Lower lobe of right lung (tissue), 2 donors: ENCODE data around the gene ZW10. TPM values are rescaled to one million over a fixed set of nuclear protein-coding genes. Genes with fewer than 3 reads are reported as not detected.
A peak's percentile ranks its signal among the peaks of the same experiment; 100 is the strongest.

ENCODE experiments used
- ATAC-seq, 2 donors: fragments of 200-7000 bp; cut with Tn5 transposase; one replicate each; pipeline ENCODE4 v1.9.1; 2020 to 2022; ENCODE audit warnings: mild to moderate bottlenecking in 2 of 2, moderate library complexity in 2 of 2
- DNase-seq: peaks from one replicate; pipeline ENCODE4 v3.0.0-alpha.2; 2020
- H3K27ac ChIP-seq: fragments of 200-600 bp; one replicate; pipeline ENCODE4 v1.8.0; 2022
- H3K27me3 ChIP-seq: fragments of 200-600 bp; one replicate; pipeline ENCODE4 v1.8.0; 2022; ENCODE audit warnings: low read depth
- H3K36me3 ChIP-seq: fragments of 200-600 bp; one replicate; pipeline ENCODE4 v1.8.0; 2022; ENCODE audit warnings: mild to moderate bottlenecking
- H3K4me1 ChIP-seq: fragments of 200-600 bp; one replicate; pipeline ENCODE4 v1.8.0; 2022
- H3K4me3 ChIP-seq: fragments of 200-600 bp; one replicate; pipeline ENCODE4 v1.8.0; 2022; ENCODE audit warnings: mild to moderate bottlenecking
- H3K9me3 ChIP-seq: fragments of 200-600 bp; one replicate; pipeline ENCODE4 v1.8.0; 2022
- CTCF ChIP-seq: fragments of 200-600 bp; IDR thresholded peaks from one replicate; pipeline ENCODE4 v1.8.0; 2022; ENCODE audit warnings: antibody characterized with exemption, mild to moderate bottlenecking
- intact Hi-C: fragments of 100-400 bp; cut with DNase I; formaldehyde crosslinking; loops from one replicate; pipeline ENCODE4 v1.11.0; 2022
- total RNA-seq: library from RNA; stranded (reverse); fragmentation: NEBNext Ultra II Directional; extraction: Animal tissue kit (Norgen Biotek cat#: 25700); gene quantifications from one replicate; pipeline ENCODE4 v1.2.1, GENCODE V29; 2021
- donor health status: DM: no; HTN: yes; CAD: no; lungs with severe emphysema.

Gene ZW10
- total RNA-seq, 1 donor from 2014 or later: 11.6 TPM

- Histone ChIP-seq H3K4me1 (no peaks in the 10 kb centered on the region), H3K9me3 (no peaks in the 10 kb centered on the region), H3K27ac (no peak overlapping the region), H3K27me3 (no peaks in the 10 kb centered on the region), H3K36me3 (no peaks in the 10 kb centered on the region), H3K4me3 (no peak overlapping the region)
- TF ChIP-seq CTCF: no peak
- ATAC-seq (no peak), DNase-seq (no peak)
- intact Hi-C loops: no loop called here
Measured at GRCh38 chr11:113697111-113697510, 76.4 kb downstream of the ZW10 start.

GRCh38 chr11:113695207-113695606 is 78.3 kb downstream of the ZW10 start:
- no peak for DNase-seq
- no peaks in the 10 kb centered on the region for H3K27me3 ChIP-seq
- H3K36me3 ChIP-seq: no peaks in the 10 kb centered on the region
- no peaks in the 10 kb centered on the region for H3K4me1 ChIP-seq
- no peak overlapping the region for H3K27ac ChIP-seq
- no peak for ATAC-seq
- intact Hi-C loops: no loop called here
- H3K4me3 ChIP-seq: no peak overlapping the region
- no peaks in the 10 kb centered on the region for H3K9me3 ChIP-seq
- TF ChIP-seq CTCF: no peak

- intact Hi-C loops: no loop called here
- Histone ChIP-seq H3K9me3 (no peaks in the 10 kb centered on the region), H3K36me3 (no peaks in the 10 kb centered on the region), H3K4me3 (no peak overlapping the region), H3K4me1 (no peaks in the 10 kb centered on the region), H3K27me3 (no peaks in the 10 kb centered on the region), H3K27ac (no peak overlapping the region)
- DNase-seq: no peak
- TF ChIP-seq CTCF: no peak
- ATAC-seq: no peak
Measured at GRCh38 chr11:113694390-113694789, 79.1 kb downstream of the ZW10 start.

- no peaks in the 10 kb centered on the region for H3K36me3 ChIP-seq
- intact Hi-C loops: no loop called here
- H3K4me3 ChIP-seq: no peak overlapping the region
- H3K27me3 ChIP-seq: no peaks in the 10 kb centered on the region
- no peak for ATAC-seq
- no peaks in the 10 kb centered on the region for H3K4me1 ChIP-seq
- H3K9me3 ChIP-seq: no peaks in the 10 kb centered on the region
- no peak for DNase-seq
- TF ChIP-seq CTCF: no peak
- H3K27ac ChIP-seq: no peak overlapping the region
Measured at GRCh38 chr11:113693030-113693429, 80.5 kb downstream of the ZW10 start.

- Histone ChIP-seq H3K4me3 (no peak overlapping the region), H3K36me3 (no peaks in the 10 kb centered on the region), H3K9me3 (no peaks in the 10 kb centered on the region), H3K27me3 (no peaks in the 10 kb centered on the region), H3K27ac (no peak overlapping the region), H3K4me1 (no peaks in the 10 kb centered on the region)
- intact Hi-C loops: no loop called here
- ATAC-seq (peak; percentile 62 to 76), DNase-seq (peak; percentile 68)
- peak; percentile 30 for TF ChIP-seq CTCF
Measured at GRCh38 chr11:113690619-113691569, 82.6 kb downstream of the ZW10 start.
